Body of pancreas (tissue), 4 donors: ENCODE data around the gene GTF3C2. TPM values are rescaled to one million over a fixed set of nuclear protein-coding genes. Genes with fewer than 3 reads are reported as not detected.
A peak's percentile ranks its signal among the peaks of the same experiment; 100 is the strongest.

ENCODE experiments used
- ATAC-seq: fragments of 150-250 bp; one replicate; pipeline ENCODE4 v1.9.1; 2016
- DNase-seq, 4 donors: peaks; one replicate each; pipeline ENCODE4 v3.0.0-alpha.2; 2019
- H3K27ac ChIP-seq, 4 donors: fragments of 200-600 bp; sonication (generic); 1 replicate in 3 of 4; 2 replicates in 1 of 4; pipeline versions ENCODE4 v1.5.1 to v1.6.1; 2016 to 2019; ENCODE audit warnings: mild to moderate bottlenecking in 1 of 4, mixed read lengths in 1 of 4, moderate library complexity in 1 of 4
- H3K27me3 ChIP-seq, 2 donors: fragments of 200-600 bp; sonication (generic); one replicate each; pipeline ENCODE4 v1.6.0; 2016; ENCODE audit warnings: mild to moderate bottlenecking in 1 of 2
- H3K36me3 ChIP-seq, 2 donors: fragments of 200-600 bp; sonication (generic); replicated peaks in 1 of 2; 2 replicates each; pipeline ENCODE4 v1.5.1; 2016; ENCODE audit warnings: low read depth in 2 of 2; ENCODE audit not compliant: insufficient read depth in 1 of 2
- H3K4me1 ChIP-seq: fragments of 200-600 bp; sonication (generic); one replicate; pipeline ENCODE4 v1.6.0; 2016
- H3K4me3 ChIP-seq, 2 donors: fragments of 200-600 bp; sonication (generic); 1 replicate in 1 of 2; 2 replicates in 1 of 2; pipeline ENCODE4 v1.5.1; 2016 to 2019
- H3K9me3 ChIP-seq, 3 donors: fragments of 200-600 bp; sonication (generic); 1 replicate in 2 of 3; 2 replicates in 1 of 3; pipeline ENCODE4 v1.5.1; 2016
- POLR2A ChIP-seq, 3 donors: fragments of 450-650 bp; IDR thresholded peaks; one replicate each; pipeline ENCODE4 v1.6.1; 2016; ENCODE audit warnings: antibody characterized with exemption in 3 of 3, mild to moderate bottlenecking in 2 of 3
- WGBS, 2 donors: methylation state at CpG; one replicate each; pipeline ENCODE4 v1.1.5; 2017; 5-methylcytosine and 5-hydroxymethylcytosine counted together
- intact Hi-C: fragments of 100-400 bp; cut with DNase I; formaldehyde crosslinking; loops from one replicate; pipeline ENCODE4 v1.15.1; 2023
- total RNA-seq, 2 donors: library from RNA; depleted of rRNA; stranded (reverse); fragments of >200 nt; gene quantifications; one replicate each; pipeline ENCODE4 v1.1.0, GENCODE V29; 2016
- TF ChIP-seq, protein P1 (sequence below), 7 experiments: fragments of 450-650 bp in 4 of 7; fragments of 200-600 bp in 3 of 7; sonication (generic) in 3 of 7; IDR thresholded peaks; one replicate each; pipeline ENCODE4 v1.5.1; 2016 to 2019; ENCODE audit warnings: antibody characterized with exemption in 7 of 7

GTF3C2 gene
- total RNA-seq, 2 donors from 2014 or later, result 26.2 to 73.2 TPM

DNA sequence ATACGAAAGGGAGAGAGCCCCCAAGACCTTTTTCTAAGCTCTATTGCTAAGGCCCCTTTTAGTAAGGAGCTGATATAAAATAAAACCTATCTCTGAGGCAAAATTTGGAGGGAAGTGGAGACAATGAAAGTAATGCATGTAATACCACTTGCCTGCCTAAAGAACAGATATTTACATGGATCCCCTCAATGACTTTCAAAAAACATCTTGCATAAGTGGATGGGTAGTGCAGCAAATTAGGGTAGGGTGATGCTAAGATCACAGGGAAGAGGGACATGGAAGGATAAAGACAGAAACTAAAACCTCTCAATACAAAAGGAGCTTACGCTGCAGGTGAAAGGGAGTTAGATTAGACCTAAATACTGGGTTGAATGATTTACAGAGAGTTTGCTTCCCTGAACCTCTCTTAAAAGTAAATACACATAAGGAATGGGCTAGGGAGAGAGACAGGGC is 22.8 kb upstream of the GTF3C2 start:
- Histone ChIP-seq H3K27ac (peak overlapping the region; percentile 73 to 93 (median 90)), H3K27me3 (no peaks in the 10 kb centered on the region), H3K4me1 (peaks cover 29% of the 10 kb centered on the region), H3K4me3 (no peak overlapping the region), H3K36me3 (peaks cover 17 to 28% of the 10 kb centered on the region in 2 donors), H3K9me3 (no peaks in the 10 kb centered on the region)
- DNase-seq, result no peak
- ATAC-seq, result no peak
- 54 to 55% methylated on average over 2 of the region's 2 CpGs for WGBS, 2 donors
- TF ChIP-seq, protein P1, sequence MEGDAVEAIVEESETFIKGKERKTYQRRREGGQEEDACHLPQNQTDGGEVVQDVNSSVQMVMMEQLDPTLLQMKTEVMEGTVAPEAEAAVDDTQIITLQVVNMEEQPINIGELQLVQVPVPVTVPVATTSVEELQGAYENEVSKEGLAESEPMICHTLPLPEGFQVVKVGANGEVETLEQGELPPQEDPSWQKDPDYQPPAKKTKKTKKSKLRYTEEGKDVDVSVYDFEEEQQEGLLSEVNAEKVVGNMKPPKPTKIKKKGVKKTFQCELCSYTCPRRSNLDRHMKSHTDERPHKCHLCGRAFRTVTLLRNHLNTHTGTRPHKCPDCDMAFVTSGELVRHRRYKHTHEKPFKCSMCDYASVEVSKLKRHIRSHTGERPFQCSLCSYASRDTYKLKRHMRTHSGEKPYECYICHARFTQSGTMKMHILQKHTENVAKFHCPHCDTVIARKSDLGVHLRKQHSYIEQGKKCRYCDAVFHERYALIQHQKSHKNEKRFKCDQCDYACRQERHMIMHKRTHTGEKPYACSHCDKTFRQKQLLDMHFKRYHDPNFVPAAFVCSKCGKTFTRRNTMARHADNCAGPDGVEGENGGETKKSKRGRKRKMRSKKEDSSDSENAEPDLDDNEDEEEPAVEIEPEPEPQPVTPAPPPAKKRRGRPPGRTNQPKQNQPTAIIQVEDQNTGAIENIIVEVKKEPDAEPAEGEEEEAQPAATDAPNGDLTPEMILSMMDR (IDR thresholded peaks at IDR 0.05), result no peak
- no peak for TF ChIP-seq POLR2A (IDR thresholded peaks at IDR 0.05)
- intact Hi-C loops, result no loop called here

DNA sequence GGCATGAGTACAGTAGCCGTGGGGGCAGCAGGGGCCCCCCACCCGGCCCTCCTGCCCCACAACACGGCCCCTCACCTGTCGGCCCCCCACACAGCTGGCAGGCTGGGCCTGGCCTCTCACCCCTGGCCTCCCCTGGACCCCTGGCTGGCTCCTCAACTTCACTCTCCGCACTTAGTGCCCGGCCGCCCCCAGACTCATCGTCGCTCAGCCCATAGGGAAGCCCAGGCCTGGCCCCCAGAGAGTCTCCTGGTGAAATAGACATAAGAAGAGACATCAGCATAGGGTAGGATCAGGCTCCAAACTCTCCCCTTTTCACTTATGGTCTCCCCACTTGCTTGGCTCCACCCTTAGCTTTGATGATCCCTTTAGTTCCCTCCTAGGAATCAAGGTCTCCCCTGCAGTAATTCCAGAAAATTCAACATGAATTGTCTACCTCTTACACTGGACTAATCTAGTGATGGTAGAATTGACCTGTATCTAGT is 22.3 kb upstream of the GTF3C2 start:
- no peak for DNase-seq
- TF ChIP-seq, protein P1 (IDR thresholded peaks at IDR 0.05), result no peak
- peak in 1 of 3 donors; percentile 3 for TF ChIP-seq POLR2A (IDR thresholded peaks at IDR 0.05)
- ATAC-seq, result no peak
- no peaks in the 10 kb centered on the region for H3K9me3 ChIP-seq
- H3K27ac ChIP-seq, result peak overlapping the region in 2 of 4 donors; percentile 93
- H3K4me3 ChIP-seq, result no peak overlapping the region
- intact Hi-C loops, result no loop called here
- WGBS, 2 donors, result 83 to 88% methylated on average over 5 to 6 of the region's 9 CpGs
- peaks cover 29% of the 10 kb centered on the region for H3K4me1 ChIP-seq
- H3K36me3 ChIP-seq, result peaks cover 17 to 26% of the 10 kb centered on the region in 2 donors
- no peaks in the 10 kb centered on the region for H3K27me3 ChIP-seq

DNA sequence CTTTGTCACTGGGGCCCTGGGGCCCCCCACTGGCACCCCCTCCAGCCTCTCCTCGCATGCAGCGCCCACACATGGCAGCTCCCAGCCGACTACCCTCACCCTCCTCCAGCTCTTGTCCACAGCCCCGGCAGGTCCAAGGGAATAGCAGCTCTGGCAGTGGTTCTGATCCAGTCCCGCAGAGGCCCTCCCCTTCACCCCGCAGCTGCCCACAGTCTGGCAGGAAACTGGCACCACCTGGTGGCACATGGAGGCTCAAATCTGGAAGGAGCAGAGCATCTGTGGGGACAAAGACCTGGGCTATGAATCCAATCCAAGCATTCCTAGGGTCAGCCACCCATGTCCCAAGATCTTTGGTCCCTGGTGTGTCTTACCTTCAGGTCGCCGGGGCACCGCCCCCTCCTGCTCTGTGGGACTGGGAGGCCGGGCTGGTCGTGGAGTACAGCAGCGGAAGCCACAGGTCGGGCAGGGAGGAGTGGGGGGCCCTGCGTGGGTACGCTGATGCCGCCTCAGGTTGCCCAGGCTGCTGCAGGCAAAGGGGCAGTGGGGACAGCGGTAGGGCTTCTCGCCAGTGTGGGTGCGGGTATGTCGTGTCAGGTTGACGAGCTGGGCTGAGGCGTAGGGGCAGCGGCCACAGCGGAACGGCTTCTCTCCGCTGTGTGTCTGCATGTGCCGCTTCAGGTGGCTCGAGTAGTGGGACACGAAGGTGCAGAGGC is 21.7 kb upstream of the GTF3C2 start:
- Histone ChIP-seq H3K9me3 (no peaks in the 10 kb centered on the region), H3K27ac (no peak overlapping the region), H3K4me1 (peaks cover 29% of the 10 kb centered on the region), H3K36me3 (peaks cover 17 to 26% of the 10 kb centered on the region in 2 donors), H3K4me3 (no peak overlapping the region), H3K27me3 (no peaks in the 10 kb centered on the region)
- DNase-seq, result peak in 2 of 4 donors; percentile 28 to 31
- ATAC-seq, result no peak
- intact Hi-C loops, result no loop called here
- TF ChIP-seq, protein P1 (IDR thresholded peaks at IDR 0.05), result peak in 2 of 7 experiments; percentile 6 to 13
- TF ChIP-seq POLR2A (IDR thresholded peaks at IDR 0.05), result no peak
- 74 to 84% methylated on average over 16 to 28 of the region's 29 CpGs for WGBS, 2 donors

DNA sequence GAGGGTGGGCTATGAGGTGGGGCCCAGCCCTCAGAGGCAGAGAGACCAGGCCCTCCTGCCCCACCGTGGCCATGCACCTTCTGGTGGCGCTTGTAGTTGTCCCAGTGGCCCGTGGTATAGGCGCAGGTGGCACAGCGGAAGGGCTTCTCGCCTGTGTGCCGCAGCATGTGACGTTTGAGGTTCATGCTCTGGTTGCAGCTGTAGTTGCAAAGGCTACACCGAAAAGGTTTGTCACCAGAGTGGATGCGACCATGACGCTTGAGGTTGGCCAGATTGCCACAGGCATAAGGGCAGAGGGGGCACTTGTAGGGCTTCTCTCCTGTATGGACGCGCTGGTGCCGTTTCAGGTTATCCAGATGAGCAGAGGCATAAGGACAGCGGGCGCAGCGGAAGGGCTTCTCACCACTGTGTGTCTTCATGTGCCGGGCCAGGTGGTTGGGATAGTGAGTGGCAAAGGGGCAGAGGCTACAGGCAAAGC is 21.1 kb upstream of the GTF3C2 start:
- Histone ChIP-seq H3K4me1 (peaks cover 29% of the 10 kb centered on the region), H3K36me3 (peaks cover 17 to 28% of the 10 kb centered on the region in 2 donors), H3K27ac (no peak overlapping the region), H3K4me3 (no peak overlapping the region), H3K9me3 (no peaks in the 10 kb centered on the region), H3K27me3 (no peaks in the 10 kb centered on the region)
- intact Hi-C loops, result no loop called here
- no peak for ATAC-seq
- WGBS, 2 donors, result 78 to 82% methylated on average over 9 to 18 of the region's 18 CpGs
- DNase-seq, result no peak
- TF ChIP-seq, protein P1 (IDR thresholded peaks at IDR 0.05), result no peak
- TF ChIP-seq POLR2A (IDR thresholded peaks at IDR 0.05), result no peak
